ENCODE results near the gene KRT78.

DNA sequence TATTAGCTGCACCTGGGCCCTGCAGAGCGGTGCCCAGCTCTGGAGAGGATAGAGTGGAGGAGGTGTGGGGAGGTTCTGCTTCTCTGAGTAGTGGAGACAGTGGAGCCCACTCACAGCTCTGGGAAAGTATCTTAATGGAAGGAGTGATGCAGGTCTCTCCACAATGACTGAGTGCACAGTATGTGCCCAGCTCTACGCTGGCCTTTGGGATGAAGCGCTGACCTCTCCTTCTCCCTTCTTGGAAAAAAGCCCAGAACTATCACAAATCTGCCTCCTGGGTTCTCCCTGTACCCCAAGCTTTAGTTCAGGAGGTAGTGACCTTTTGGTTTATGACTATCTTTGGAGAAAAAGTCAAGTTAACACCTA is 52.4 kb downstream of the KRT78 start:
- TF ChIP-seq, protein P1, sequence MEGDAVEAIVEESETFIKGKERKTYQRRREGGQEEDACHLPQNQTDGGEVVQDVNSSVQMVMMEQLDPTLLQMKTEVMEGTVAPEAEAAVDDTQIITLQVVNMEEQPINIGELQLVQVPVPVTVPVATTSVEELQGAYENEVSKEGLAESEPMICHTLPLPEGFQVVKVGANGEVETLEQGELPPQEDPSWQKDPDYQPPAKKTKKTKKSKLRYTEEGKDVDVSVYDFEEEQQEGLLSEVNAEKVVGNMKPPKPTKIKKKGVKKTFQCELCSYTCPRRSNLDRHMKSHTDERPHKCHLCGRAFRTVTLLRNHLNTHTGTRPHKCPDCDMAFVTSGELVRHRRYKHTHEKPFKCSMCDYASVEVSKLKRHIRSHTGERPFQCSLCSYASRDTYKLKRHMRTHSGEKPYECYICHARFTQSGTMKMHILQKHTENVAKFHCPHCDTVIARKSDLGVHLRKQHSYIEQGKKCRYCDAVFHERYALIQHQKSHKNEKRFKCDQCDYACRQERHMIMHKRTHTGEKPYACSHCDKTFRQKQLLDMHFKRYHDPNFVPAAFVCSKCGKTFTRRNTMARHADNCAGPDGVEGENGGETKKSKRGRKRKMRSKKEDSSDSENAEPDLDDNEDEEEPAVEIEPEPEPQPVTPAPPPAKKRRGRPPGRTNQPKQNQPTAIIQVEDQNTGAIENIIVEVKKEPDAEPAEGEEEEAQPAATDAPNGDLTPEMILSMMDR (conservative IDR thresholded peaks at IDR 0.05; ENCODE audit: low read length) = no peak
- TF ChIP-seq EZH2phosphoT487 (IDR thresholded peaks at IDR 0.05; ENCODE audit: borderline replicate concordance, low read depth, low read length) = no peak
